ENCODE measurements around the gene IGSF21. TPM values are rescaled to one million over a fixed set of nuclear protein-coding genes. Genes with fewer than 3 reads are reported as not detected.

IGSF21 gene
- total RNA-seq, 4 donors from 2014 or later, result not detected

DNA sequence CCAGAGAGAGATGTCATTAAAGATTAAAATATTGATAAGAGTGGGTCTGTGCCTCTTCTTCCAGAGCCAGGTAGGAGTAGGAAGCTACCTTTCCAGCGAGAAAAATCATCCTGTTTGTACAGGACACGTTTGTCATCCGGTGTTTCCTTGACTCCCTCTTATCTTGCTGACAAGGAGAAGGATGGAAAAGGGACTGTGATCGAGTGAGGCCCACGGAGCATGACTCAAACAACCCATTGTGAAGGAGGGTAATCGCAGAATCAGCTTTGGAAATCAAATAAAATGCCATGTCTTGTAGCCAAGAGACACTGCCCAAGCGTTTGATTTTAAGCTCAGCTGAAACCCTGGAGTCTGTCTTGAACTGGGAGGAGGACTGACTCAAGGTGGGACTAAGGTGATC lies 97.7 kb downstream of the IGSF21 start:
- no peak for DNase-seq

GRCh38 chr1:18211764-18212163 lies 104.2 kb downstream of the IGSF21 start:
- H3K4me3 ChIP-seq, result no peak overlapping the region
- H3K4me1 ChIP-seq, result no peaks in the 10 kb centered on the region
- H3K27me3 ChIP-seq, result no peaks in the 10 kb centered on the region
- TF ChIP-seq POLR2A (IDR thresholded peaks at IDR 0.05), result no peak
- no peak for TF ChIP-seq CTCF (IDR thresholded peaks at IDR 0.05)
- H3K36me3 ChIP-seq, result no peaks in the 10 kb centered on the region
- no peak overlapping the region for H3K27ac ChIP-seq
- no peaks in the 10 kb centered on the region for H3K9me3 ChIP-seq
- no peak for DNase-seq

More for the DNA sequence above, 97.7 kb downstream of the IGSF21 start:
- Histone ChIP-seq H3K9me3 (no peaks in the 10 kb centered on the region), H3K27me3 (no peaks in the 10 kb centered on the region), H3K4me3 (no peak overlapping the region), H3K27ac (no peak overlapping the region), H3K4me1 (no peaks in the 10 kb centered on the region), H3K36me3 (no peaks in the 10 kb centered on the region)
- TF ChIP-seq CTCF (IDR thresholded peaks at IDR 0.05), result no peak
- TF ChIP-seq POLR2A (IDR thresholded peaks at IDR 0.05), result no peak

DNA sequence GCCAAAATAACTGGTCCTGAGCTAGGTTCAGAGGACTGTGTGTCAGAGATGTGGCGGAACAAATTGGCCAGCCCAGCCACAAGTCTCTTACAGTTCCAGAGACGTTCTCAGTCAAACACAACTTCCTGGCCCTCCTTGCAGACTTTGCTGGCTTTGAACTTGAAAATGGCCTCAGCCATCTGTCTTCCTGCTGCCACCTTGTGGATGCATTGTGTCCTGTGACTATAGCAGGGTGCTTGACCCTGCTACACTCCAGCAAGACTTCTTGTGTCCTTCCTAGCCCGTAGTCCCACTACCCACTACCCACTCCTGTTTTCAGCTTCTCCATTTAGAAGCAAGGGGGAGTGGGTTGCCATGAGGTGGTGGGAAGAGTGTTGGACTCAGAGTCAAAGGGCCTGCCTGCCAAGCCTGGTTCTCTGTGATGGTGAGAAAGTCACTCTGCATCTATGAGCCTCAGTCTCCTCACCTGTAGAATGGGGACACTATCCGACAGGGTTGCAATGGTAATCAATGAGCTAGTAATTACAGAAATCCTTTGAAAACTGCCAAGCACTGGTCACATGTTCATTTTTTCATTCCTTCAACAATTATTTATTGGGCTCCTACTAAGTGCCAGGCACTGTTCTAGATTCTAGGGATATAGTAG lies 109.9 kb downstream of the IGSF21 start:
- H3K27me3 ChIP-seq, result no peaks in the 10 kb centered on the region
- DNase-seq, result peak in 1 of 3 donors; percentile 48

GRCh38 chr1:18229625-18230024 lies 122.0 kb downstream of the IGSF21 start:
- Histone ChIP-seq H3K27me3 (no peaks in the 10 kb centered on the region), H3K4me1 (no peaks in the 10 kb centered on the region), H3K9me3 (peaks cover 0 to 12% (median 6%) of the 10 kb centered on the region in 4 donors), H3K36me3 (no peaks in the 10 kb centered on the region), H3K4me3 (no peak overlapping the region), H3K27ac (no peak overlapping the region)
- no peak for DNase-seq
- TF ChIP-seq POLR2A (IDR thresholded peaks at IDR 0.05) (no peak), CTCF (IDR thresholded peaks at IDR 0.05) (no peak)

More for the DNA sequence above, 109.9 kb downstream of the IGSF21 start:
- Histone ChIP-seq H3K4me3 (no peak overlapping the region), H3K4me1 (no peaks in the 10 kb centered on the region), H3K9me3 (peaks cover 0 to 5% (median 0%) of the 10 kb centered on the region in 4 donors), H3K27ac (no peak overlapping the region), H3K36me3 (no peaks in the 10 kb centered on the region)
- TF ChIP-seq POLR2A (IDR thresholded peaks at IDR 0.05) (no peak), CTCF (IDR thresholded peaks at IDR 0.05) (peak in 3 of 6 experiments; percentile 14 to 30 (median 17))

- H3K27me3 ChIP-seq, result no peaks in the 10 kb centered on the region
- no peaks in the 10 kb centered on the region for H3K36me3 ChIP-seq
- no peaks in the 10 kb centered on the region for H3K4me1 ChIP-seq
- no peak for DNase-seq
- H3K27ac ChIP-seq, result no peak overlapping the region
- peaks cover 0 to 12% (median 6%) of the 10 kb centered on the region in 4 donors for H3K9me3 ChIP-seq
- no peak for TF ChIP-seq CTCF (IDR thresholded peaks at IDR 0.05)
- no peak for TF ChIP-seq POLR2A (IDR thresholded peaks at IDR 0.05)
- no peak overlapping the region for H3K4me3 ChIP-seq
These were observed 122.7 kb downstream of the IGSF21 start for GRCh38 chr1:18230321-18230720.
